ES-I3 (cell line): ENCODE results near the gene LRGUK.

Experiments
- H3K36me3 ChIP-seq: 2 replicates; pipeline ENCODE4 v1.6.1; 2013; ENCODE audit warnings: mild to moderate bottlenecking, low read length, control low read depth, moderate library complexity; ENCODE audit not compliant: insufficient read depth
- H3K4me1 ChIP-seq: 2 replicates; pipeline ENCODE4 v1.6.1; 2013; ENCODE audit warnings: mild to moderate bottlenecking, control low read depth, low read length; ENCODE audit not compliant: insufficient read depth
- H3K9ac ChIP-seq: 2 replicates; pipeline ENCODE4 v1.6.1; 2013; ENCODE audit warnings: low read depth, mild to moderate bottlenecking, low read length, moderate library complexity
- H3K9me3 ChIP-seq: 2 replicates; pipeline ENCODE4 v1.6.1; 2013; ENCODE audit warnings: mild to moderate bottlenecking, low read length, moderate library complexity; ENCODE audit not compliant: control insufficient read depth, insufficient read depth

LRGUK gene

GRCh38 chr7:134105841-134106240 lies 21.3 kb upstream of the LRGUK start:
- H3K36me3 ChIP-seq: no peaks in the 10 kb centered on the region
- H3K9ac ChIP-seq: no peak overlapping the region
- H3K9me3 ChIP-seq: no peaks in the 10 kb centered on the region
- no peaks in the 10 kb centered on the region for H3K4me1 ChIP-seq

- Histone ChIP-seq H3K9ac (no peak overlapping the region), H3K9me3 (no peaks in the 10 kb centered on the region)
Measured at GRCh38 chr7:134108802-134109201, 18.3 kb upstream of the LRGUK start.

GRCh38 chr7:134113655-134114054 lies 13.5 kb upstream of the LRGUK start:
- no peaks in the 10 kb centered on the region for H3K4me1 ChIP-seq
- H3K9ac ChIP-seq: no peak overlapping the region
- no peaks in the 10 kb centered on the region for H3K9me3 ChIP-seq
- no peaks in the 10 kb centered on the region for H3K36me3 ChIP-seq

More at GRCh38 chr7:134108802-134109201, 18.3 kb upstream of the LRGUK start:
- no peaks in the 10 kb centered on the region for H3K4me1 ChIP-seq
- H3K36me3 ChIP-seq: no peaks in the 10 kb centered on the region

- Histone ChIP-seq H3K9me3 (no peaks in the 10 kb centered on the region), H3K9ac (no peak overlapping the region), H3K36me3 (no peaks in the 10 kb centered on the region), H3K4me1 (no peaks in the 10 kb centered on the region)
Measured at GRCh38 chr7:134114992-134115391, 12.1 kb upstream of the LRGUK start.

- H3K36me3 ChIP-seq: no peaks in the 10 kb centered on the region
- H3K4me1 ChIP-seq: no peaks in the 10 kb centered on the region
- H3K9ac ChIP-seq: no peak overlapping the region
- H3K9me3 ChIP-seq: no peaks in the 10 kb centered on the region
Measured at GRCh38 chr7:134120405-134120804, 6.7 kb upstream of the LRGUK start.

- Histone ChIP-seq H3K9me3 (no peaks in the 10 kb centered on the region), H3K4me1 (no peaks in the 10 kb centered on the region), H3K36me3 (no peaks in the 10 kb centered on the region), H3K9ac (no peak overlapping the region)
Measured at GRCh38 chr7:134121632-134122139, 5.5 kb upstream of the LRGUK start.

- H3K36me3 ChIP-seq: no peaks in the 10 kb centered on the region
- no peak overlapping the region for H3K9ac ChIP-seq
- H3K9me3 ChIP-seq: no peaks in the 10 kb centered on the region
- H3K4me1 ChIP-seq: no peaks in the 10 kb centered on the region
Measured at GRCh38 chr7:134122980-134123379, 4.2 kb upstream of the LRGUK start.

- peaks cover 14% of the 10 kb centered on the region for H3K4me1 ChIP-seq
- no peaks in the 10 kb centered on the region for H3K36me3 ChIP-seq
- H3K9ac ChIP-seq: no peak overlapping the region
- H3K9me3 ChIP-seq: no peaks in the 10 kb centered on the region
Measured at GRCh38 chr7:134126146-134126545, 994 bp upstream of the LRGUK start.

GRCh38 chr7:134126596-134126965 lies 559 bp upstream of the LRGUK start:
- H3K9ac ChIP-seq: peak overlapping the region; percentile 80; the same call in 1 of the 2 replicates
- no peaks in the 10 kb centered on the region for H3K9me3 ChIP-seq
- H3K4me1 ChIP-seq: peaks cover 19% of the 10 kb centered on the region
- H3K36me3 ChIP-seq: no peaks in the 10 kb centered on the region

- H3K36me3 ChIP-seq: no peaks in the 10 kb centered on the region
- H3K4me1 ChIP-seq: peaks cover 22% of the 10 kb centered on the region
- H3K9ac ChIP-seq: no peak overlapping the region
- H3K9me3 ChIP-seq: no peaks in the 10 kb centered on the region
Measured at GRCh38 chr7:134128829-134129228, 1.7 kb downstream of the LRGUK start.

- Histone ChIP-seq H3K9ac (no peak overlapping the region), H3K4me1 (peaks cover 22% of the 10 kb centered on the region), H3K9me3 (no peaks in the 10 kb centered on the region), H3K36me3 (no peaks in the 10 kb centered on the region)
Measured at GRCh38 chr7:134129856-134130523, 2.9 kb downstream of the LRGUK start.

- Histone ChIP-seq H3K9me3 (no peaks in the 10 kb centered on the region), H3K36me3 (no peaks in the 10 kb centered on the region; the same call in 1 of the 2 replicates), H3K4me1 (peaks cover 22% of the 10 kb centered on the region), H3K9ac (no peak overlapping the region)
Measured at GRCh38 chr7:134134004-134134403, 6.9 kb downstream of the LRGUK start.

- Histone ChIP-seq H3K4me1 (peaks cover 5% of the 10 kb centered on the region; the same call in 1 of the 2 replicates), H3K9me3 (no peaks in the 10 kb centered on the region), H3K9ac (no peak overlapping the region), H3K36me3 (no peaks in the 10 kb centered on the region; the same call in 1 of the 2 replicates)
Measured at GRCh38 chr7:134140889-134141867, 14.0 kb downstream of the LRGUK start.

- Histone ChIP-seq H3K9me3 (no peaks in the 10 kb centered on the region), H3K4me1 (peaks cover 5% of the 10 kb centered on the region; the same call in 1 of the 2 replicates), H3K9ac (no peak overlapping the region), H3K36me3 (no peaks in the 10 kb centered on the region; the same call in 1 of the 2 replicates)
Measured at GRCh38 chr7:134141868-134142264, 14.7 kb downstream of the LRGUK start.
